BLaER1 (cell line): ENCODE measurements around the gene SLC37A2.

Experiments used
- H3K27ac ChIP-seq: shearing (Covaris generic); formaldehyde crosslinking; 2 replicates; pipeline ENCODE4 v1.8.1; 2022
- H3K27me3 ChIP-seq: shearing (Covaris generic); formaldehyde crosslinking; 2 replicates; pipeline ENCODE4 v1.8.1; 2022
- H3K36me3 ChIP-seq: shearing (Covaris generic); formaldehyde crosslinking; 2 replicates; pipeline ENCODE4 v1.8.1; 2022
- H3K4me1 ChIP-seq: shearing (Covaris generic); formaldehyde crosslinking; 2 replicates; pipeline ENCODE4 v1.8.1; 2022
- H3K4me2 ChIP-seq: shearing (Covaris generic); formaldehyde crosslinking; 2 replicates; pipeline ENCODE4 v1.8.1; 2022
- H3K4me3 ChIP-seq: shearing (Covaris generic); formaldehyde crosslinking; 2 replicates; pipeline ENCODE4 v1.8.1; 2022
- H3K9ac ChIP-seq: shearing (Covaris generic); formaldehyde crosslinking; 2 replicates; pipeline ENCODE4 v1.8.1; 2022
- H3K9me3 ChIP-seq: shearing (Covaris generic); formaldehyde crosslinking; 2 replicates; pipeline ENCODE4 v1.8.1; 2022
- H4K20me1 ChIP-seq: shearing (Covaris generic); formaldehyde crosslinking; 2 replicates; pipeline ENCODE4 v1.8.1; 2022
- Cebpa-rat ChIP-seq: shearing (Covaris generic); IDR thresholded peaks from 2 replicates; pipeline ENCODE4 v1.8.1; 2022

SLC37A2 gene

GRCh38 chr11:125090816-125091215 is 27.7 kb downstream of the SLC37A2 start:
- H3K36me3 ChIP-seq: peaks cover 13% of the 10 kb centered on the region
- no peaks in the 10 kb centered on the region for H4K20me1 ChIP-seq
- no peak overlapping the region for H3K9ac ChIP-seq
- H3K4me2 ChIP-seq: no peak overlapping the region
- H3K4me1 ChIP-seq: peaks cover 15% of the 10 kb centered on the region
- no peak overlapping the region for H3K27ac ChIP-seq
- TF ChIP-seq Cebpa-rat: no peak
- H3K27me3 ChIP-seq: no peaks in the 10 kb centered on the region
- H3K9me3 ChIP-seq: no peaks in the 10 kb centered on the region
- H3K4me3 ChIP-seq: no peak overlapping the region

GRCh38 chr11:125091247-125091876 is 28.3 kb downstream of the SLC37A2 start:
- no peak overlapping the region for H3K27ac ChIP-seq
- no peaks in the 10 kb centered on the region for H4K20me1 ChIP-seq
- H3K27me3 ChIP-seq: no peaks in the 10 kb centered on the region
- H3K36me3 ChIP-seq: peaks cover 18% of the 10 kb centered on the region
- no peak overlapping the region for H3K4me3 ChIP-seq
- no peak overlapping the region for H3K9ac ChIP-seq
- no peaks in the 10 kb centered on the region for H3K9me3 ChIP-seq
- H3K4me1 ChIP-seq: peaks cover 12% of the 10 kb centered on the region
- H3K4me2 ChIP-seq: no peak overlapping the region
- TF ChIP-seq Cebpa-rat: no peak

GRCh38 chr11:125091877-125092664 is 29.0 kb downstream of the SLC37A2 start:
- no peak overlapping the region for H3K9ac ChIP-seq
- H3K9me3 ChIP-seq: no peaks in the 10 kb centered on the region
- H3K4me2 ChIP-seq: no peak overlapping the region

GRCh38 chr11:125092669-125093068 is 29.6 kb downstream of the SLC37A2 start:
- Histone ChIP-seq H3K27ac (no peak overlapping the region), H3K4me3 (no peak overlapping the region), H3K4me2 (no peak overlapping the region), H3K9ac (no peak overlapping the region), H3K4me1 (peaks cover 5% of the 10 kb centered on the region), H3K36me3 (peaks cover 30% of the 10 kb centered on the region), H3K27me3 (no peaks in the 10 kb centered on the region), H3K9me3 (no peaks in the 10 kb centered on the region), H4K20me1 (no peaks in the 10 kb centered on the region)
- no peak for TF ChIP-seq Cebpa-rat

More at GRCh38 chr11:125091877-125092664, 29.0 kb downstream of the SLC37A2 start:
- H3K27ac ChIP-seq: no peak overlapping the region
- H3K27me3 ChIP-seq: no peaks in the 10 kb centered on the region
- H3K36me3 ChIP-seq: peaks cover 24% of the 10 kb centered on the region
- peaks cover 5% of the 10 kb centered on the region for H3K4me1 ChIP-seq
- H3K4me3 ChIP-seq: no peak overlapping the region
- no peak for TF ChIP-seq Cebpa-rat
- no peaks in the 10 kb centered on the region for H4K20me1 ChIP-seq

- Histone ChIP-seq H3K9me3 (no peaks in the 10 kb centered on the region), H4K20me1 (no peaks in the 10 kb centered on the region), H3K9ac (no peak overlapping the region), H3K4me1 (peaks cover 5% of the 10 kb centered on the region), H3K27me3 (no peaks in the 10 kb centered on the region), H3K4me2 (no peak overlapping the region), H3K27ac (no peak overlapping the region), H3K36me3 (peaks cover 38% of the 10 kb centered on the region), H3K4me3 (no peak overlapping the region)
- no peak for TF ChIP-seq Cebpa-rat
Observed at GRCh38 chr11:125093502-125093901, 30.4 kb downstream of the SLC37A2 start.

GRCh38 chr11:125094731-125095130 is 31.6 kb downstream of the SLC37A2 start:
- Histone ChIP-seq H3K9me3 (no peaks in the 10 kb centered on the region), H3K27ac (no peak overlapping the region), H4K20me1 (no peaks in the 10 kb centered on the region), H3K27me3 (no peaks in the 10 kb centered on the region), H3K9ac (no peak overlapping the region), H3K4me2 (no peak overlapping the region), H3K36me3 (peaks cover 50% of the 10 kb centered on the region), H3K4me1 (peaks cover 5% of the 10 kb centered on the region), H3K4me3 (no peak overlapping the region)
- no peak for TF ChIP-seq Cebpa-rat

- Histone ChIP-seq H3K4me3 (no peak overlapping the region), H4K20me1 (no peaks in the 10 kb centered on the region), H3K4me1 (no peaks in the 10 kb centered on the region), H3K4me2 (no peak overlapping the region), H3K27me3 (no peaks in the 10 kb centered on the region), H3K9me3 (no peaks in the 10 kb centered on the region), H3K27ac (no peak overlapping the region), H3K9ac (no peak overlapping the region), H3K36me3 (peaks cover 77% of the 10 kb centered on the region)
- TF ChIP-seq Cebpa-rat: no peak
Observed at GRCh38 chr11:125100136-125100535, 37.0 kb downstream of the SLC37A2 start.

- Histone ChIP-seq H3K4me2 (no peak overlapping the region), H3K9ac (no peak overlapping the region), H3K4me3 (no peak overlapping the region), H3K36me3 (peaks cover 66% of the 10 kb centered on the region), H3K27me3 (no peaks in the 10 kb centered on the region), H3K9me3 (peaks cover 2% of the 10 kb centered on the region; the same call in 1 of the 2 replicates), H4K20me1 (no peaks in the 10 kb centered on the region), H3K4me1 (no peaks in the 10 kb centered on the region), H3K27ac (no peak overlapping the region)
- no peak for TF ChIP-seq Cebpa-rat
Observed at GRCh38 chr11:125101596-125101995, 38.5 kb downstream of the SLC37A2 start.

- Histone ChIP-seq H3K27me3 (no peaks in the 10 kb centered on the region), H3K4me3 (no peak overlapping the region), H3K9me3 (peaks cover 7% of the 10 kb centered on the region; the same call in 1 of the 2 replicates), H3K27ac (no peak overlapping the region), H3K9ac (no peak overlapping the region), H4K20me1 (no peaks in the 10 kb centered on the region), H3K4me1 (no peaks in the 10 kb centered on the region), H3K36me3 (peaks cover 61% of the 10 kb centered on the region), H3K4me2 (no peak overlapping the region)
- TF ChIP-seq Cebpa-rat: no peak
Observed at GRCh38 chr11:125102025-125102424, 38.9 kb downstream of the SLC37A2 start.

GRCh38 chr11:125102510-125102909 is 39.4 kb downstream of the SLC37A2 start:
- H3K9me3 ChIP-seq: peaks cover 7% of the 10 kb centered on the region; the same call in 1 of the 2 replicates
- no peak overlapping the region for H3K4me3 ChIP-seq
- no peaks in the 10 kb centered on the region for H4K20me1 ChIP-seq
- no peak overlapping the region for H3K27ac ChIP-seq
- H3K4me2 ChIP-seq: no peak overlapping the region
- H3K27me3 ChIP-seq: no peaks in the 10 kb centered on the region
- H3K9ac ChIP-seq: no peak overlapping the region
- H3K4me1 ChIP-seq: no peaks in the 10 kb centered on the region
- no peak for TF ChIP-seq Cebpa-rat
- H3K36me3 ChIP-seq: peaks cover 56% of the 10 kb centered on the region
